HepG2 (cell line): ENCODE data around the gene UGGT1. TPM values are rescaled to one million over a fixed set of nuclear protein-coding genes. Genes with fewer than 3 reads are reported as not detected.

Source experiments
- ARNT ChIP-seq: fragments of 450-650 bp; IDR thresholded peaks from 2 replicates; pipeline ENCODE4 v1.6.1; 2017
- FOXK1 ChIP-seq: sonication (generic); formaldehyde crosslinking; IDR thresholded peaks from 2 replicates; pipeline ENCODE4 v1.4.0; 2020; ENCODE audit warnings: low read depth, missing genetic modification reagents, borderline replicate concordance
- GTF2F1 ChIP-seq: fragments of 150-350 bp; IDR thresholded peaks from 2 replicates; pipeline ENCODE4 v1.6.1; 2014; ENCODE audit warnings: low read length
- HES4 ChIP-seq: sonication (generic); formaldehyde crosslinking; IDR thresholded peaks from 2 replicates; pipeline ENCODE4 v1.9.0; 2021; ENCODE audit warnings: mild to moderate bottlenecking, missing genetic modification reagents, borderline replicate concordance
- HNRNPLL ChIP-seq: fragments of 200-400 bp; formaldehyde crosslinking; IDR thresholded peaks from 2 replicates; pipeline ENCODE4 v1.6.1; 2017; ENCODE audit warnings: mild to moderate bottlenecking, low read depth, low read length; ENCODE audit not compliant: poor library complexity, severe bottlenecking
- HOXA9 ChIP-seq: sonication (generic); formaldehyde crosslinking; IDR thresholded peaks from 2 replicates; pipeline ENCODE4 v1.8.1; 2022; ENCODE audit warnings: missing genetic modification reagents, mild to moderate bottlenecking, moderate library complexity, borderline replicate concordance
- JUN ChIP-seq: sonication (generic); formaldehyde crosslinking; IDR thresholded peaks from 2 replicates; pipeline ENCODE4 v1.4.0; 2020; ENCODE audit warnings: mild to moderate bottlenecking, missing genetic modification reagents
- KAT2B ChIP-seq: fragments of 150-350 bp; IDR thresholded peaks from 2 replicates; pipeline ENCODE4 v1.6.1; 2014; ENCODE audit warnings: low read depth, low read length, borderline replicate concordance
- KLF11 ChIP-seq: IDR thresholded peaks from 2 replicates; pipeline ENCODE4 v1.6.1; 2016; ENCODE audit warnings: missing compliant biosample characterization
- PLRG1 ChIP-seq: fragments of 450-650 bp; conservative IDR thresholded peaks from 2 replicates; pipeline ENCODE4 v1.6.1; 2016
- RNF2 ChIP-seq: fragments of 450-650 bp; conservative IDR thresholded peaks from 2 replicates; pipeline ENCODE4 v1.6.1; 2016; ENCODE audit warnings: low read depth
- SNAPC2 ChIP-seq: sonication (generic); formaldehyde crosslinking; IDR thresholded peaks from 2 replicates; pipeline ENCODE4 v1.8.1; 2022; ENCODE audit warnings: mild to moderate bottlenecking, missing genetic modification reagents
- SOX6 ChIP-seq, 2 experiments: fragments of 450-650 bp in 1 of 2; sonication (generic) in 1 of 2; formaldehyde crosslinking in 1 of 2; IDR thresholded peaks; 2 replicates each; pipeline versions ENCODE4 v1.4.0 to v1.6.1; 2017 to 2020; ENCODE audit warnings: antibody characterized with exemption in 1 of 2, mild to moderate bottlenecking in 1 of 2, missing genetic modification reagents in 1 of 2
- YY1 ChIP-seq: IDR thresholded peaks from 2 replicates; pipeline ENCODE4 v1.6.1; 2011; ENCODE audit warnings: low read length, low read depth, moderate library complexity, mild to moderate bottlenecking; ENCODE audit not compliant: insufficient read depth, insufficient replicate concordance
- ZBTB38 ChIP-seq: sonication (generic); formaldehyde crosslinking; IDR thresholded peaks from 2 replicates; pipeline ENCODE4 v1.5.1; 2020; ENCODE audit warnings: mild to moderate bottlenecking, missing genetic modification reagents
- ZNF263 ChIP-seq: sonication (generic); formaldehyde crosslinking; IDR thresholded peaks from 2 replicates; pipeline ENCODE4 v1.4.0; 2020; ENCODE audit warnings: missing genetic modification reagents
- ZNF430 ChIP-seq: sonication (generic); formaldehyde crosslinking; IDR thresholded peaks from 2 replicates; pipeline ENCODE4 v1.9.0; 2021; ENCODE audit warnings: mild to moderate bottlenecking, missing genetic modification reagents
- ZNF703 ChIP-seq: sonication (generic); formaldehyde crosslinking; IDR thresholded peaks from 2 replicates; pipeline ENCODE4 v1.5.1; 2020; ENCODE audit warnings: missing genetic modification reagents, mild to moderate bottlenecking, moderate library complexity, borderline replicate concordance
- ZNF773 ChIP-seq: sonication (generic); formaldehyde crosslinking; IDR thresholded peaks from 2 replicates; pipeline ENCODE4 v1.4.0; 2020; ENCODE audit warnings: missing genetic modification reagents, borderline replicate concordance
- ZSCAN22 ChIP-seq: sonication (generic); formaldehyde crosslinking; IDR thresholded peaks from 2 replicates; pipeline ENCODE4 v1.4.0; 2020; ENCODE audit warnings: mild to moderate bottlenecking, missing genetic modification reagents
- ZSCAN31 ChIP-seq: sonication (generic); formaldehyde crosslinking; IDR thresholded peaks from 2 replicates; pipeline ENCODE4 v1.5.0; 2020; ENCODE audit warnings: low read depth, mild to moderate bottlenecking, missing genetic modification reagents
- polyA plus RNA-seq, 8 experiments: library from polyadenylated mRNA; depleted of rRNA in 3 of 8; stranded (reverse) in 7 of 8; unstranded in 1 of 8; fragments of >200 nt; fragmentation: Illumina TruSeq in 4 of 8; extraction: Trizol in 4 of 8; gene quantifications; 2 replicates each; pipeline versions ENCODE4 v1.2.1 to v1.2.3, GENCODE V29; 2011 to 2016; ENCODE audit warnings: low read depth in 4 of 8, missing spikeins in 1 of 8, mixed read lengths in 1 of 8; ENCODE audit not compliant: insufficient read depth in 1 of 8
- total RNA-seq, 5 experiments: library from RNA; depleted of rRNA; stranded (reverse); fragments of >200 nt; fragmentation: Illumina TruSeq; extraction: Trizol; gene quantifications; 2 replicates each; pipeline ENCODE4 v1.2.3, GENCODE V29; 2016; ENCODE audit warnings: low read depth in 1 of 5
- TF ChIP-seq, protein P1 (sequence below): sonication (generic); formaldehyde crosslinking; IDR thresholded peaks from 2 replicates; pipeline ENCODE4 v1.4.0; 2020; ENCODE audit warnings: mild to moderate bottlenecking, missing genetic modification reagents, borderline replicate concordance
- TF ChIP-seq, protein P2 (sequence below): sonication (generic); formaldehyde crosslinking; IDR thresholded peaks from 2 replicates; pipeline ENCODE4 v1.4.0; 2020; ENCODE audit warnings: mild to moderate bottlenecking, missing genetic modification reagents
- TF ChIP-seq, protein P3 (sequence below): sonication (generic); formaldehyde crosslinking; IDR thresholded peaks from 2 replicates; pipeline ENCODE4 v1.4.0; 2020; ENCODE audit warnings: missing genetic modification reagents
- TF ChIP-seq, protein P4 (sequence below): sonication (generic); formaldehyde crosslinking; IDR thresholded peaks from 2 replicates; pipeline ENCODE4 v1.5.0; 2020; ENCODE audit warnings: mild to moderate bottlenecking, missing genetic modification reagents, moderate library complexity

The UGGT1 gene
- total and polyA plus RNA-seq, 2 of the 13 experiments (the other 11 are each of a cell fraction or from before 2014, with no cell fraction given), result 35.8 to 83.2 TPM

DNA sequence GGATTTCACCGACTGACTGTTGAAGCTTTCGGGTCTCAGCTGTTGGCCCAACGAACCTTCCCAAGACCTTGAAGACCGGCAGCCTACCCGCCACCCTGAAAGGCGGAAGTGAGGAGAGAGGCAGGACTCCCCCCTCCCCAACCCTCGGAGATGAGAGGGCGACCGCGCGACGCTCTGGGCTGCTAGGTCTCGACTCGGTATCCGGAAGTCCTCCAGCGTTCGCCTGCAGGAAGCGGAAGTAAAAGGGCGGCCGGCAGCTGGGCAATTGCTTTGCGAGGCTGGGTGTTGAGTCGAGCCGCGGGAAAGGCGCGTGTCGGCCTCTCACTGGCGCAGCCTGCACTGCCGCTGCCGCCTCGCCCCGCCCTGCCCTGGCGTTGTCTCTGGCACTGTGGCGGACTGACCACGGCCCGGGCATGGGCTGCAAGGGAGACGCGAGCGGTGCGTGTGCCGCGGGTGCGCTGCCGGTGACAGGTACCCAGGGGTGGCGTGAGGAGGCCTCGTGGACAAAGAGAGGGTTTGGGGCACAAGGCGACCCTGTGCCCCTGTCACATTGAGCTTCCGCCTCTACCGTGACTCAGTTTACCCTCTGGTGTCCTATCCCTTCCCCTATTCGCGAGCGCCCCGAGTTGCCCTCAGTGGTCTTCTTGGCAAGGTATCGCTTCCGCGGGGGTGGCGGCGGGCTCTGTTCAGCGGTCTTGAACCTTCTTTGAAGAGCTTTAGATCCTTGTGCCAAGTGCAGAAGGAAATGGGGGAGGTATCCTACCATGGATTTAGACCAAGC is at the start of gene UGGT1 (continued):
- peak; percentile 93 for TF ChIP-seq ZBTB38 (CRISPR knock-in tag)
- TF ChIP-seq RNF2, result peak; percentile 81; the same call in 1 of the 2 replicates
- peak; percentile 99 for TF ChIP-seq ZSCAN31
- TF ChIP-seq KAT2B, result no peak
- TF ChIP-seq HNRNPLL, result peak; percentile 85
- peak; percentile 76 for TF ChIP-seq JUN
- TF ChIP-seq, protein P1, sequence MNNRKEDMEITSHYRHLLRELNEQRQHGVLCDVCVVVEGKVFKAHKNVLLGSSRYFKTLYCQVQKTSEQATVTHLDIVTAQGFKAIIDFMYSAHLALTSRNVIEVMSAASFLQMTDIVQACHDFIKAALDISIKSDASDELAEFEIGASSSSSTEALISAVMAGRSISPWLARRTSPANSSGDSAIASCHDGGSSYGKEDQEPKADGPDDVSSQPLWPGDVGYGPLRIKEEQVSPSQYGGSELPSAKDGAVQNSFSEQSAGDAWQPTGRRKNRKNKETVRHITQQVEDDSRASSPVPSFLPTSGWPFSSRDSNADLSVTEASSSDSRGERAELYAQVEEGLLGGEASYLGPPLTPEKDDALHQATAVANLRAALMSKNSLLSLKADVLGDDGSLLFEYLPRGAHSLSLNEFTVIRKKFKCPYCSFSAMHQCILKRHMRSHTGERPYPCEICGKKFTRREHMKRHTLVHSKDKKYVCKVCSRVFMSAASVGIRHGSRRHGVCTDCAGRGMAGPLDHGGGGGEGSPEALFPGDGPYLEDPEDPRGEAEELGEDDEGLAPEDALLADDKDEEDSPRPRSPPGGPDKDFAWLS (CRISPR knock-in tag), result peak; percentile 75; the same call in 1 of the 2 replicates
- TF ChIP-seq, protein P2, sequence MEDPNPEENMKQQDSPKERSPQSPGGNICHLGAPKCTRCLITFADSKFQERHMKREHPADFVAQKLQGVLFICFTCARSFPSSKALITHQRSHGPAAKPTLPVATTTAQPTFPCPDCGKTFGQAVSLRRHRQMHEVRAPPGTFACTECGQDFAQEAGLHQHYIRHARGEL (CRISPR knock-in tag), result no peak
- peak; percentile 39; the same call in 1 of the 2 replicates for TF ChIP-seq ZNF263
- TF ChIP-seq, protein P3, sequence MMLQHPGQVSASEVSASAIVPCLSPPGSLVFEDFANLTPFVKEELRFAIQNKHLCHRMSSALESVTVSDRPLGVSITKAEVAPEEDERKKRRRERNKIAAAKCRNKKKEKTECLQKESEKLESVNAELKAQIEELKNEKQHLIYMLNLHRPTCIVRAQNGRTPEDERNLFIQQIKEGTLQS (CRISPR knock-in tag), result no peak; the same call in 1 of the 2 replicates
- TF ChIP-seq HOXA9, result no peak; the same call in 1 of the 2 replicates
- TF ChIP-seq GTF2F1, result 0 out of 2 replicates have a peak, but pooled peaks have one; percentile 57
- TF ChIP-seq YY1, result peak; percentile 81
- peak; percentile 96 for TF ChIP-seq HES4 (CRISPR knock-in tag)
- TF ChIP-seq, protein P4, sequence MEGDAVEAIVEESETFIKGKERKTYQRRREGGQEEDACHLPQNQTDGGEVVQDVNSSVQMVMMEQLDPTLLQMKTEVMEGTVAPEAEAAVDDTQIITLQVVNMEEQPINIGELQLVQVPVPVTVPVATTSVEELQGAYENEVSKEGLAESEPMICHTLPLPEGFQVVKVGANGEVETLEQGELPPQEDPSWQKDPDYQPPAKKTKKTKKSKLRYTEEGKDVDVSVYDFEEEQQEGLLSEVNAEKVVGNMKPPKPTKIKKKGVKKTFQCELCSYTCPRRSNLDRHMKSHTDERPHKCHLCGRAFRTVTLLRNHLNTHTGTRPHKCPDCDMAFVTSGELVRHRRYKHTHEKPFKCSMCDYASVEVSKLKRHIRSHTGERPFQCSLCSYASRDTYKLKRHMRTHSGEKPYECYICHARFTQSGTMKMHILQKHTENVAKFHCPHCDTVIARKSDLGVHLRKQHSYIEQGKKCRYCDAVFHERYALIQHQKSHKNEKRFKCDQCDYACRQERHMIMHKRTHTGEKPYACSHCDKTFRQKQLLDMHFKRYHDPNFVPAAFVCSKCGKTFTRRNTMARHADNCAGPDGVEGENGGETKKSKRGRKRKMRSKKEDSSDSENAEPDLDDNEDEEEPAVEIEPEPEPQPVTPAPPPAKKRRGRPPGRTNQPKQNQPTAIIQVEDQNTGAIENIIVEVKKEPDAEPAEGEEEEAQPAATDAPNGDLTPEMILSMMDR (CRISPR knock-in tag), result peak; percentile 48
- TF ChIP-seq KLF11 (CRISPR knock-in tag), result peak; percentile 90
- TF ChIP-seq ARNT, result no peak
- no peak for TF ChIP-seq SOX6 (IDR thresholded peaks at IDR 0.05)
- TF ChIP-seq SOX6 (CRISPR knock-in tag; IDR thresholded peaks at IDR 0.05), result peak; percentile 84
- TF ChIP-seq ZNF430 (CRISPR knock-in tag), result peak; percentile 57; the same call in 1 of the 2 replicates
- TF ChIP-seq ZSCAN22, result no peak
- no peak for TF ChIP-seq PLRG1
- TF ChIP-seq ZNF773, result peak; percentile 55; the same call in 1 of the 2 replicates
- TF ChIP-seq SNAPC2 (CRISPR knock-in tag), result peak; percentile 92
- TF ChIP-seq ZNF703 (CRISPR knock-in tag), result peak; percentile 78; the same call in 1 of the 2 replicates
- peak; percentile 92 for TF ChIP-seq FOXK1
